IMR-90 (cell line): ENCODE results near the gene MEIS2.

ENCODE experiments used
- CEBPB ChIP-seq: IDR thresholded peaks from 2 replicates; pipeline ENCODE4 v1.6.1; 2012; ENCODE audit warnings: low read depth, low read length, improper control_type of control experiment
- CHD1 ChIP-seq: IDR thresholded peaks from 2 replicates; pipeline ENCODE4 v1.6.1; 2012; ENCODE audit warnings: low read depth, low read length, improper control_type of control experiment
- MAFK ChIP-seq: IDR thresholded peaks from 2 replicates; pipeline ENCODE4 v1.6.1; 2012; ENCODE audit warnings: low read depth, low read length, improper control_type of control experiment
- MXI1 ChIP-seq: IDR thresholded peaks from 2 replicates; pipeline ENCODE4 v1.6.1; 2012; ENCODE audit warnings: low read depth, mild to moderate bottlenecking, low read length, moderate library complexity, borderline replicate concordance
- POLR2A ChIP-seq: IDR thresholded peaks from 2 replicates; pipeline ENCODE4 v1.6.1; 2012; ENCODE audit warnings: mild to moderate bottlenecking, low read depth, low read length
- RCOR1 ChIP-seq: IDR thresholded peaks from 2 replicates; pipeline ENCODE4 v1.6.1; 2012; ENCODE audit warnings: mild to moderate bottlenecking, low read length, improper control_type of control experiment; ENCODE audit not compliant: insufficient replicate concordance
- SMC3 ChIP-seq: fragments of 150-350 bp; IDR thresholded peaks from 2 replicates; pipeline ENCODE4 v1.6.1; 2016; ENCODE audit warnings: low read depth, mild to moderate bottlenecking, antibody characterized with exemption, low read length, moderate library complexity
- TF ChIP-seq, protein P1 (sequence below): conservative IDR thresholded peaks from 2 replicates; pipeline ENCODE4 v1.5.1; 2012; ENCODE audit warnings: mild to moderate bottlenecking, low read depth, low read length, improper control_type of control experiment

DNA sequence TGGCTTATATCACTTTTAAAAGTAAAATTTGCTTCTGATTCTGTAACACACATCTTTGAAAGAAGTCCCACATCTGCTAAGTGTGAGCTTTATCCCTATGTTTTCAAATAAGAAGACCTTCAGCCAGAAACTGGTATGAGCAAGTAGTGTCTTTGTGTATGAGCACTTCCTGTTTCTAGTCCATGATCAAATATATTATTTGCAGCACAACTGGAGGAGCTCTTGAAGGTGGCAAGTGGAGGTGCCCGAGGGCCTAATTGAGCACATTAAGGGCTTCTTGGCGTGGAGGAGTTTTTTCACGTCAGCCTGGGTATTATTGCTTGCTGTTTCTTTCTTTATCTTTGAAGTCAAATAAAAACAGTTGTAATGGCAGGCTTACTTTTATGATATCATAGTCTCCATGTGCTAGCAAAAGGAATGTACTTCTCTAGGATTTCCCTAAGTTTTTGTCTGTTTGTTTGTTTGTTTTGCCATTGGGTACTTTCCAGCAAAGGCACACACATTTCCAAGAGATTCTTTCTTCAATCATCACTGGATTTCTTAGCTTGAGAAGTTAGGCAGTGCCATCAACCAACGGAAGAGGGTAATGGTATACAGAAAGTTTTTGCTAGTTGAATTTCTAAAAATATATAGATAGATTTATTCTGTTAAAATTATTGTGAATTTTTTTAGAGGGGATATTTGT is 68.1 kb downstream of the MEIS2 start:
- TF ChIP-seq, protein P1, sequence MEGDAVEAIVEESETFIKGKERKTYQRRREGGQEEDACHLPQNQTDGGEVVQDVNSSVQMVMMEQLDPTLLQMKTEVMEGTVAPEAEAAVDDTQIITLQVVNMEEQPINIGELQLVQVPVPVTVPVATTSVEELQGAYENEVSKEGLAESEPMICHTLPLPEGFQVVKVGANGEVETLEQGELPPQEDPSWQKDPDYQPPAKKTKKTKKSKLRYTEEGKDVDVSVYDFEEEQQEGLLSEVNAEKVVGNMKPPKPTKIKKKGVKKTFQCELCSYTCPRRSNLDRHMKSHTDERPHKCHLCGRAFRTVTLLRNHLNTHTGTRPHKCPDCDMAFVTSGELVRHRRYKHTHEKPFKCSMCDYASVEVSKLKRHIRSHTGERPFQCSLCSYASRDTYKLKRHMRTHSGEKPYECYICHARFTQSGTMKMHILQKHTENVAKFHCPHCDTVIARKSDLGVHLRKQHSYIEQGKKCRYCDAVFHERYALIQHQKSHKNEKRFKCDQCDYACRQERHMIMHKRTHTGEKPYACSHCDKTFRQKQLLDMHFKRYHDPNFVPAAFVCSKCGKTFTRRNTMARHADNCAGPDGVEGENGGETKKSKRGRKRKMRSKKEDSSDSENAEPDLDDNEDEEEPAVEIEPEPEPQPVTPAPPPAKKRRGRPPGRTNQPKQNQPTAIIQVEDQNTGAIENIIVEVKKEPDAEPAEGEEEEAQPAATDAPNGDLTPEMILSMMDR = no peak
- TF ChIP-seq SMC3 (no peak), MXI1 (no peak), MAFK (no peak), RCOR1 (no peak), POLR2A (no peak), CEBPB (no peak), CHD1 (no peak)
